HFF-Myc (cell line): ENCODE data around the gene ADAMTS17.

Source experiments
- DNase-seq: peaks from one replicate; pipeline ENCODE4 v3.0.0-alpha.2; 2011; ENCODE audit warnings: low read depth; ENCODE audit errors: extremely low read depth
- H3K4me3 ChIP-seq: replicated peaks from 2 replicates; pipeline ENCODE4 v1.5.1; 2011; ENCODE audit warnings: low read depth, mild to moderate bottlenecking, control low read depth, low read length
- CTCF ChIP-seq: IDR thresholded peaks from 2 replicates; pipeline ENCODE4 v1.5.1; 2012; ENCODE audit warnings: mild to moderate bottlenecking, low read depth, low read length, control low read depth; ENCODE audit errors: missing control alignments

ADAMTS17 gene

GRCh38 chr15:99999282-100000070 lies 342.3 kb downstream of the ADAMTS17 start:
- no peak for TF ChIP-seq CTCF

GRCh38 chr15:99998661-99999101 lies 343.1 kb downstream of the ADAMTS17 start:
- H3K4me3 ChIP-seq = no peak overlapping the region
- DNase-seq = no peak
- TF ChIP-seq CTCF = no peak

More at GRCh38 chr15:99999282-100000070, 342.3 kb downstream of the ADAMTS17 start:
- no peak overlapping the region for H3K4me3 ChIP-seq
- DNase-seq = no peak

- DNase-seq = no peak
- H3K4me3 ChIP-seq = no peak overlapping the region
- no peak for TF ChIP-seq CTCF
These were observed 344.6 kb downstream of the ADAMTS17 start for GRCh38 chr15:99997112-99997651.

DNA sequence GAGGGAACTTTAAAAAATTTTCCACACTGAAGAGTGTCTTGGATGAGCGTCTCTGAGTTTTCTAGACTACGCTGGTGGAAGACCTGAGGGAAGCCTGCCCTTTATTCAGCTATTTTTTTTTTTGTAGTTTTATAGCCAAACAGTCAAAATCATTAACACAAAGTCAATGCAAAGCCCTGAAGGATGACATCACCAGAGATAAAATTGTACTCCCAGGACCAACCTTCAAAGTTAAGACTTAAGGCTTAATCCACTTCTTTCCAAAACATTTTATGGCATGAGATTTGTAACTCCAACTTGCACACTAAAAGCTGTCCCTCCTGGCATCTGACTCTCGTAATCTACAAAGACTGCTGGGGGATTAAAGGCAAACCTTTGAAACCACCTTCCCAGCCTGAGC lies 345.1 kb downstream of the ADAMTS17 start:
- no peak for TF ChIP-seq CTCF
- H3K4me3 ChIP-seq = no peak overlapping the region
- DNase-seq = no peak

GRCh38 chr15:99995543-99995942 lies 346.2 kb downstream of the ADAMTS17 start:
- no peak for DNase-seq
- H3K4me3 ChIP-seq = no peak overlapping the region
- no peak for TF ChIP-seq CTCF

- no peak for TF ChIP-seq CTCF
- no peak overlapping the region for H3K4me3 ChIP-seq
- no peak for DNase-seq
These were observed 346.9 kb downstream of the ADAMTS17 start for GRCh38 chr15:99994849-99995248.

DNA sequence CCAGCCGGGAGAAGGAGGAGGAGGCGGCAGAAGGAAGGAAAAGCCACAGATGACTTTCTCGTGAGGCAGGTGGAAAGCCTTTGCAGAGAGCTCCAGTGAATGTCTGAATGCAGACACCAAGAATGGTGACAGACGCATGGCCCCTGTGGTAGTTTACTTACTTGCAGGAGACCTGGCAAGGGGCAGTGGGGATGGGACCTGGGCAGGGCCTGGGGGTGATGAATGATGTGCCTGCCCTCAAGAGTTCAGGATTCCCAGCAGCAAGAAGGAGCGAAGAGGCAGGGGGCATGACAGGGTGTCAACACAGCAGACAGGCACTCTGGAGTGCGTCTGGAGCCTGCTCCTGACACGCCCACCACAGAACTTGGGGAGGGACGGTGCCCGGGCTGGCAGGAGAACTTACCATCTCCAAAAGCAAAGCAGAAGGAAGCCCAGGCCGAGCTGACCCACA lies 348.1 kb downstream of the ADAMTS17 start:
- no peak for DNase-seq
- no peak overlapping the region for H3K4me3 ChIP-seq
- no peak for TF ChIP-seq CTCF
